ENCODE data around the gene HARS1. TPM values are rescaled to one million over a fixed set of nuclear protein-coding genes. Genes with fewer than 3 reads are reported as not detected.
A peak's percentile ranks its signal among the peaks of the same experiment; 100 is the strongest.
"Not testable (repeated sequence)": the region's sequence is repeated elsewhere in the genome, so short reads cannot be mapped to it uniquely, and the experiment has no call there.

HARS1 gene
- total RNA-seq, 3 donors from 2014 or later (not counting 1 experiment from before 2014, with no cell fraction given) = 62.4 to 73.8 (median 68.3) TPM

GRCh38 chr5:140718266-140718592 lies 27.1 kb upstream of the HARS1 start:
- H3K27me3 Mint-ChIP-seq (ENCODE audit: low read depth in 2 of 2) = peaks cover 12 to 13% of the 10 kb centered on the region in 2 donors
- H3K4me1 Mint-ChIP-seq = peaks cover 8% of the 10 kb centered on the region in 2 donors
- ATAC-seq (no peak), DNase-seq (no peak)
- Histone ChIP-seq H3K9me3 (ENCODE audit: control insufficient read depth, insufficient read depth, low read length) (no peaks in the 10 kb centered on the region), H3K4me1 (ENCODE audit: control insufficient read depth, insufficient read depth, low read length) (no peaks in the 10 kb centered on the region), H3K27me3 (ENCODE audit: control insufficient read depth, insufficient read depth, low read length) (peaks cover 2% of the 10 kb centered on the region), H3K27ac (ENCODE audit: low read length) (no peak overlapping the region), H3K4me3 (ENCODE audit: low read length) (no peak overlapping the region), H3K36me3 (ENCODE audit: control insufficient read depth, insufficient read depth, low read length) (no peaks in the 10 kb centered on the region)
- intact Hi-C loops (cut with micrococcal nuclease) = no loop called here
- no peaks in the 10 kb centered on the region for H3K36me3 Mint-ChIP-seq
- no peak for TF ChIP-seq CTCF (IDR thresholded peaks at IDR 0.05)
- H3K9me3 Mint-ChIP-seq = no peaks in the 10 kb centered on the region
- 78% methylated on average over 7 of the region's 7 CpGs for WGBS (ENCODE audit: insufficient coverage)
- peak overlapping the region in 1 of 2 donors; percentile 74 for H3K27ac Mint-ChIP-seq
- H3K4me3 Mint-ChIP-seq = peak overlapping the region; percentile 65

GRCh38 chr5:140716238-140716637 lies 25.1 kb upstream of the HARS1 start:
- H3K27me3 Mint-ChIP-seq (ENCODE audit: low read depth in 2 of 2) = peaks cover 3 to 11% of the 10 kb centered on the region in 2 donors
- H3K27ac ChIP-seq (ENCODE audit: low read length); H3K36me3 Mint-ChIP-seq; H3K27me3 ChIP-seq (ENCODE audit: control insufficient read depth, insufficient read depth, low read length); H3K9me3 Mint-ChIP-seq; H3K4me1 ChIP-seq (ENCODE audit: control insufficient read depth, insufficient read depth, low read length); ATAC-seq; H3K4me3 Mint-ChIP-seq; intact Hi-C loops (cut with micrococcal nuclease); DNase-seq; H3K27ac Mint-ChIP-seq; H3K4me3 ChIP-seq (ENCODE audit: low read length); H3K9me3 ChIP-seq (ENCODE audit: control insufficient read depth, insufficient read depth, low read length); H3K36me3 ChIP-seq (ENCODE audit: control insufficient read depth, insufficient read depth, low read length): not testable (repeated sequence)
- WGBS (ENCODE audit: insufficient coverage) = 98% methylated on average over 2 of the region's 2 CpGs
- H3K4me1 Mint-ChIP-seq = peaks cover 12 to 17% of the 10 kb centered on the region in 2 donors

- Mint-ChIP-seq H3K27me3 (ENCODE audit: low read depth in 2 of 2) (peaks cover 6 to 10% of the 10 kb centered on the region in 2 donors), H3K4me1 (peaks cover 13 to 26% of the 10 kb centered on the region in 2 donors), H3K4me3 (no peak overlapping the region), H3K9me3 (no peaks in the 10 kb centered on the region), H3K27ac (peak overlapping the region in 1 of 2 donors; percentile 55), H3K36me3 (peaks cover 10% of the 10 kb centered on the region)
- no peaks in the 10 kb centered on the region for H3K36me3 ChIP-seq (ENCODE audit: control insufficient read depth, insufficient read depth, low read length)
- H3K27ac ChIP-seq (ENCODE audit: low read length) = no peak overlapping the region
- no peak for DNase-seq
- no peaks in the 10 kb centered on the region for H3K9me3 ChIP-seq (ENCODE audit: control insufficient read depth, insufficient read depth, low read length)
- H3K27me3 ChIP-seq (ENCODE audit: control insufficient read depth, insufficient read depth, low read length) = no peaks in the 10 kb centered on the region
- intact Hi-C loops (cut with micrococcal nuclease) = no loop called here
- no peak for ATAC-seq
- peaks cover 9% of the 10 kb centered on the region for H3K4me1 ChIP-seq (ENCODE audit: control insufficient read depth, insufficient read depth, low read length)
- 91% methylated on average over 1 of the region's 1 CpG for WGBS (ENCODE audit: insufficient coverage)
- TF ChIP-seq CTCF (IDR thresholded peaks at IDR 0.05) = no peak
- no peak overlapping the region for H3K4me3 ChIP-seq (ENCODE audit: low read length)
Observed at GRCh38 chr5:140713562-140714094, 22.5 kb upstream of the HARS1 start.

- H3K27ac Mint-ChIP-seq = peak overlapping the region; percentile 99 to 100
- Histone ChIP-seq H3K36me3 (ENCODE audit: control insufficient read depth, insufficient read depth, low read length) (peaks cover under 1% of the 10 kb centered on the region), H3K9me3 (ENCODE audit: control insufficient read depth, insufficient read depth, low read length) (no peaks in the 10 kb centered on the region), H3K27ac (ENCODE audit: low read length) (peak overlapping the region; percentile 91), H3K27me3 (ENCODE audit: control insufficient read depth, insufficient read depth, low read length) (no peaks in the 10 kb centered on the region), H3K4me1 (ENCODE audit: control insufficient read depth, insufficient read depth, low read length) (peaks cover 9% of the 10 kb centered on the region), H3K4me3 (ENCODE audit: low read length) (no peak overlapping the region)
- H3K27me3 Mint-ChIP-seq (ENCODE audit: low read depth in 2 of 2) = peaks cover 6 to 10% of the 10 kb centered on the region in 2 donors
- DNase-seq (no peak), ATAC-seq (no peak)
- no peaks in the 10 kb centered on the region for H3K9me3 Mint-ChIP-seq
- TF ChIP-seq CTCF (IDR thresholded peaks at IDR 0.05) = no peak
- intact Hi-C loops (cut with micrococcal nuclease) = loop anchor here (1.0 to 2.0 kb wide), 3 partner anchors 11 to 310 kb away; partner anchors contain the start of genes ANKHD1, APBB3, SLC35A4 and ZMAT2
- WGBS (ENCODE audit: insufficient coverage) = no CpG with 5 or more reads among the region's 1 CpG
- peaks cover 10% of the 10 kb centered on the region for H3K36me3 Mint-ChIP-seq
- H3K4me3 Mint-ChIP-seq = peak overlapping the region; percentile 100
- peaks cover 13 to 26% of the 10 kb centered on the region in 2 donors for H3K4me1 Mint-ChIP-seq
Observed at GRCh38 chr5:140711794-140712193, 20.6 kb upstream of the HARS1 start.
